BJ (cell line): ENCODE measurements around the gene SIGLEC1. TPM values are rescaled to one million over a fixed set of nuclear protein-coding genes. Genes with fewer than 3 reads are reported as not detected.

ENCODE experiments used
- polyA plus RNA-seq: library from polyadenylated mRNA; depleted of rRNA; stranded (reverse); fragments of >200 nt; gene quantifications from 2 replicates; pipeline ENCODE4 v1.2.3, GENCODE V29; 2011; rRNA removed

Gene SIGLEC1
- polyA plus RNA-seq, 1 experiment, result not detected

Other genes with a start within 250 kb of the SIGLEC1 start
- gene ATRN, start 241.6 kb downstream of the SIGLEC1 start, polyA plus RNA-seq, result 54.1 and 55.7 TPM in 2 replicates
- gene GFRA4, start 49.2 kb downstream of the SIGLEC1 start, polyA plus RNA-seq, result not detected in 2 replicates
- gene ADAM33, start 30.6 kb downstream of the SIGLEC1 start, polyA plus RNA-seq, result 53.8 and 82.6 TPM in 2 replicates
- 0.02 TPM in 1 of 2 replicates, not detected in the other for gene HSPA12B, start 20.1 kb upstream of the SIGLEC1 start, polyA plus RNA-seq
- 21.3 and 34.3 TPM in 2 replicates for gene ADISSP, start 55.2 kb upstream of the SIGLEC1 start, polyA plus RNA-seq
- gene SPEF1, start 68.8 kb upstream of the SIGLEC1 start, polyA plus RNA-seq, result 0.07 and 0.17 TPM in 2 replicates
- 31.0 and 47.5 TPM in 2 replicates for gene CENPB, start 74.1 kb upstream of the SIGLEC1 start, polyA plus RNA-seq
- 41.8 and 68.1 TPM in 2 replicates for gene CDC25B, start 83.7 kb upstream of the SIGLEC1 start, polyA plus RNA-seq
- 7.5 and 12.2 TPM in 2 replicates for gene AP5S1, start 107.9 kb upstream of the SIGLEC1 start, polyA plus RNA-seq
- 14.8 and 17.4 TPM in 2 replicates for gene MAVS, start 134.2 kb upstream of the SIGLEC1 start, polyA plus RNA-seq
- gene PANK2, start 176.8 kb upstream of the SIGLEC1 start, polyA plus RNA-seq, result 12.5 and 22.5 TPM in 2 replicates